Ovary (tissue), 9 donors: Measurements from ENCODE around the gene STEAP1B. TPM values are rescaled to one million over a fixed set of nuclear protein-coding genes. Genes with fewer than 3 reads are reported as not detected.

Experiments used
- DNase-seq, 5 donors: peaks; one replicate each; pipeline ENCODE4 v3.0.0-alpha.2; 2019 to 2020
- H3K27ac ChIP-seq, 2 donors: fragments of 200-600 bp; one replicate each; pipeline versions ENCODE4 v1.5.1 to v1.8.0; 2019 to 2022
- H3K27me3 ChIP-seq: fragments of 200-600 bp; one replicate; pipeline ENCODE4 v1.8.0; 2022
- H3K36me3 ChIP-seq: fragments of 200-600 bp; sonication (generic); one replicate; pipeline ENCODE4 v1.5.1; 2019
- H3K4me1 ChIP-seq: one replicate; pipeline ENCODE4 v1.8.1; 2013; ENCODE audit warnings: mild to moderate bottlenecking, moderate library complexity; ENCODE audit not compliant: insufficient read depth
- H3K4me3 ChIP-seq: fragments of 200-600 bp; sonication (generic); one replicate; pipeline ENCODE4 v1.5.1; 2017
- H3K9me3 ChIP-seq, 2 donors: fragments of 200-600 bp in 1 of 2; sonication (generic) in 1 of 2; one replicate each; pipeline versions ENCODE4 v1.5.1 to v1.8.1; 2013 to 2019; ENCODE audit warnings: mild to moderate bottlenecking in 1 of 2, moderate library complexity in 1 of 2
- EP300 ChIP-seq: sonication (generic); formaldehyde crosslinking; IDR thresholded peaks from one replicate; pipeline ENCODE4 v1.6.1; 2017; ENCODE audit warnings: antibody characterized with exemption
- POLR2A ChIP-seq: fragments of 450-650 bp; IDR thresholded peaks from one replicate; pipeline ENCODE4 v1.6.1; 2017; ENCODE audit warnings: antibody characterized with exemption, mild to moderate bottlenecking, moderate library complexity
- WGBS, 3 donors: extraction: QIAGEN DNeasy Blood & Tissue Kit in 1 of 3; methylation state at CpG; one replicate each; pipeline versions ENCODE4 v1.1.5 to v1.1.7; 2013 to 2017; 5-methylcytosine and 5-hydroxymethylcytosine counted together
- intact Hi-C, 4 donors: fragments of 100-400 bp; cut with DNase I; formaldehyde crosslinking; loops; one replicate each; pipeline versions ENCODE4 v1.11.0 to v1.15.1; 2022 to 2023
- polyA plus RNA-seq, 2 donors: library from polyadenylated mRNA; stranded (reverse); fragments of 200-250 nt in 1 of 2; fragments of 350-450 nt in 1 of 2; fragmentation: Illumina TruSeq in 1 of 2; extraction: RNeasy Lipid Tissue Mini Kit (QIAGEN cat#74804) in 1 of 2; gene quantifications; one replicate each; pipeline ENCODE4 v1.2.3, GENCODE V29; 2013 to 2014
- total RNA-seq, 7 donors: library from RNA; depleted of rRNA in 2 of 7; stranded (reverse); fragments of >200 nt in 2 of 7; fragmentation: NEBNext Ultra II Directional in 3 of 7; extraction: Animal tissue kit (Norgen Biotek cat#: 25700) in 3 of 7; gene quantifications; one replicate each; pipeline versions ENCODE4 v1.1.0 to v1.2.4, GENCODE V29; 2016 to 2023
- TF ChIP-seq, protein P1 (sequence below), 3 donors: fragments of 450-650 bp in 2 of 3; fragments of 200-600 bp in 1 of 3; IDR thresholded peaks; one replicate each; pipeline versions ENCODE4 v1.5.1 to v1.8.0; 2016 to 2022; ENCODE audit warnings: antibody characterized with exemption in 3 of 3, mild to moderate bottlenecking in 1 of 3
- donor health status: DM: no; HTN: no; CAD: no; lungs with moderate emphysema.
- donor health status: DM: no; HTN: no; CAD: no.
- donor health status: Bipolar disorder and iron deficiency.
- donor health status: DM: yes; HTN: yes; CAD: no.
- donor health status: DM: no; HTN: no; CAD: no.
- donor health status: DM: yes; HTN: yes; CAD: no.

The STEAP1B gene
- total and polyA plus RNA-seq, 9 donors, result 0.25 to 0.78 (median 0.37) TPM; not detected in 1

DNA sequence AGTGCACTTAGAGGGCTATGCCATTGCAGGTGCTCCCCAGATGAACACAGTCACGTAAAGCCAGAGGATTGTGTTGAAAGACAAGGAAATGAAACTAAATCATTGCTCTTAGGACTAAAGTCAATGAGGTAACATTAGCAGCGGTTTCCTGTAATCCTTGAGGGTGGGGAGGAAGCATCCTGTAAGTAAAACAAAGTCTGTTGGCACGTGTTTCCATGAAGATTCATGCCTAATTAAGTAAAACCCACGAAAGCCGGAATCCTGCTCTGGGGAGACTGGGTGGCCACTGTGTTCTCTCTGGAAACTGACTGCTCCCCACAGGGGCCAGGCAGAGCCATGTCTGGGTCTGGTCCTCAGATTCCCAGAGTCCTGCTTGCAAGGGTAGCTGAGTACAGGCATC lies 18.3 kb downstream of the STEAP1B start:
- H3K36me3 ChIP-seq, result no peaks in the 10 kb centered on the region
- WGBS, 3 donors, result 48 to 61% (median 53%) methylated on average over 5 of the region's 5 CpGs
- intact Hi-C loops, result no loop called here
- no peak overlapping the region for H3K27ac ChIP-seq
- no peaks in the 10 kb centered on the region for H3K9me3 ChIP-seq
- H3K4me3 ChIP-seq, result no peak overlapping the region
- DNase-seq, result no peak
- H3K27me3 ChIP-seq, result no peaks in the 10 kb centered on the region
- TF ChIP-seq EP300 (no peak), POLR2A (no peak)
- TF ChIP-seq, protein P1, sequence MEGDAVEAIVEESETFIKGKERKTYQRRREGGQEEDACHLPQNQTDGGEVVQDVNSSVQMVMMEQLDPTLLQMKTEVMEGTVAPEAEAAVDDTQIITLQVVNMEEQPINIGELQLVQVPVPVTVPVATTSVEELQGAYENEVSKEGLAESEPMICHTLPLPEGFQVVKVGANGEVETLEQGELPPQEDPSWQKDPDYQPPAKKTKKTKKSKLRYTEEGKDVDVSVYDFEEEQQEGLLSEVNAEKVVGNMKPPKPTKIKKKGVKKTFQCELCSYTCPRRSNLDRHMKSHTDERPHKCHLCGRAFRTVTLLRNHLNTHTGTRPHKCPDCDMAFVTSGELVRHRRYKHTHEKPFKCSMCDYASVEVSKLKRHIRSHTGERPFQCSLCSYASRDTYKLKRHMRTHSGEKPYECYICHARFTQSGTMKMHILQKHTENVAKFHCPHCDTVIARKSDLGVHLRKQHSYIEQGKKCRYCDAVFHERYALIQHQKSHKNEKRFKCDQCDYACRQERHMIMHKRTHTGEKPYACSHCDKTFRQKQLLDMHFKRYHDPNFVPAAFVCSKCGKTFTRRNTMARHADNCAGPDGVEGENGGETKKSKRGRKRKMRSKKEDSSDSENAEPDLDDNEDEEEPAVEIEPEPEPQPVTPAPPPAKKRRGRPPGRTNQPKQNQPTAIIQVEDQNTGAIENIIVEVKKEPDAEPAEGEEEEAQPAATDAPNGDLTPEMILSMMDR (IDR thresholded peaks at IDR 0.05), result no peak
- no peaks in the 10 kb centered on the region for H3K4me1 ChIP-seq

DNA sequence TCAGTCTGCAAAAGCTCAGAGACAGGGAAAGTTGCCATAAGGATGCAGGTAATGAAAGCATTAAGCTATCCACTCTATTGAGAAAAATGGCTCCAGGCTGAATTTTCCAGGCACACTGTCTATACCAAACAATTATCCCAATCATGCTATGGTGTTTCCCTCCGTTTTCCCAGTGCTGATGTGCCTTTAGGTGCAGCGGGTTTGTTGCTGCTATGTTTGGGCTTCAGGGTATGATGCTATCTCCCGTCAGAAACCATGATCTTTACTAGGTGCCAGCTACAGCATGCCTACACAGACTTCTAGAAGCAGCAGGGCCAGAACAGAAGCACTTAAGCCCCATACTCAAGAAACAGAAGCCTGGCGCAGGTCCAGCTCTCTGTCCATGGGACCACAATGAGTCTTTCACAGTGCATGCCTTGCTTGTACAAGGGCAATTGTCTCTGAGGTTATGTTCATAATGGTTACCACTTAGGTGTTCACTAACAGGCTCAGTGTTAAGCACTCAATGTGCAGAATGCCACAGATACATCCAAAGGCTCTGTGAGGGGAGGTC lies 19.4 kb downstream of the STEAP1B start:
- no peaks in the 10 kb centered on the region for H3K9me3 ChIP-seq
- H3K27me3 ChIP-seq, result no peaks in the 10 kb centered on the region
- DNase-seq, result no peak
- WGBS, 3 donors, result 73 to 87% (median 79%) methylated on average over 4 of the region's 4 CpGs
- no peak for TF ChIP-seq POLR2A
- TF ChIP-seq EP300, result no peak
- TF ChIP-seq, protein P1 (IDR thresholded peaks at IDR 0.05), result no peak
- no peak overlapping the region for H3K27ac ChIP-seq
- no peak overlapping the region for H3K4me3 ChIP-seq
- no peaks in the 10 kb centered on the region for H3K36me3 ChIP-seq
- intact Hi-C loops, result no loop called here
- H3K4me1 ChIP-seq, result no peaks in the 10 kb centered on the region

DNA sequence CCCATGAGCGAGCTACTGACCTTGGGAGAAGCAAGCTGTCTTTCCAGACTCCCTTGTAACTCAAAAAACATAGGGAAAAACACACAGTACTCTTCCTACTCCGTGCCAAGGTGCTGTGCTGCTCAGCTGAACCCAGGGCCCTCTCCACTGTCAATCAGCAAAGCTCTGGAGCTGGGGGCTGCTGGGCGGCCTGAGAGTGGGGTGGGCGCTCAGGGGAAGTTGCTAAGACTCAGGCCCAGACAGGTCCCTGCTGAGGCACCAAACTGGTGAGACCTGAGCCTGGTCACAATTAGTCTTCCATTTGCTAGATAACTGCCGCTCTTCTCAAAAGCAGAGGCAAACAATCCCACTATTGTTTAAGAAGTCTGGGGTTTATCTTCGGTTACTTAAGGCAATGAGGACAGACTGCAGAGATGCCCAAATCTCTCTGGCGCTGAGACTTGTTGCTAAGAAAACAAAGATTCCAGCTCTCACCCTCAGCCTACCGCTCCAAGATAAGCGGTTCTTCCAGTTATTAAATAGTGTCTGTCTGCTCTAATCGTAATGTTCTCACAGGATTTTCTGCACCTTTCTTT lies 22.0 kb downstream of the STEAP1B start:
- Histone ChIP-seq H3K4me1 (no peaks in the 10 kb centered on the region), H3K4me3 (no peak overlapping the region), H3K9me3 (no peaks in the 10 kb centered on the region), H3K36me3 (no peaks in the 10 kb centered on the region), H3K27me3 (no peaks in the 10 kb centered on the region), H3K27ac (no peak overlapping the region)
- no peak for DNase-seq
- WGBS, 3 donors, result 53 to 66% (median 61%) methylated on average over 10 of the region's 10 CpGs
- TF ChIP-seq POLR2A (no peak), EP300 (no peak)
- TF ChIP-seq, protein P1 (IDR thresholded peaks at IDR 0.05), result no peak
- intact Hi-C loops, result no loop called here

DNA sequence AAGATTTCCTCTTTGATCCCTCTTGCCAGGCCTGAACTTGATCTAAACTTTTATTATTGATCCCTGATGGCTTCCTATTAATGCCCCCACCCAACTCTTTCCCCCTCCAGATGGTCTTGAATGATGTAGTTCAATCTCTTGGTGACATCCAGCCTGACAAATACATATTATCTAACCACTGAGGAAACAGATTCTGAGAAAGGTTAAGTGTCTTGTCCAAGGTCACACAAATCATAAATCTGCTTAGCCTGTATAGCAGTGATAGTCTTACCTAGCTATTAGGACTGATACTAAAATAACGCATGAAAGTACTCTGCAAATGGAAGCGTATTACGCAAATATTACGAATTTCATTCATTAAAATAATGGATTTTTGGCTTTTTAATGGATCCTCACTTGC lies 22.7 kb downstream of the STEAP1B start:
- WGBS, 3 donors, result 93 to 97% (median 97%) methylated on average over 4 of the region's 4 CpGs
- TF ChIP-seq, protein P1 (IDR thresholded peaks at IDR 0.05), result no peak
- no peak for TF ChIP-seq POLR2A
- intact Hi-C loops, result no loop called here
- Histone ChIP-seq H3K36me3 (no peaks in the 10 kb centered on the region), H3K9me3 (no peaks in the 10 kb centered on the region), H3K27me3 (no peaks in the 10 kb centered on the region), H3K4me1 (no peaks in the 10 kb centered on the region), H3K27ac (no peak overlapping the region), H3K4me3 (no peak overlapping the region)
- no peak for DNase-seq
